Sigmoid colon (tissue), 7 donors: Measurements from ENCODE around the gene ZKSCAN8. TPM values are rescaled to one million over a fixed set of nuclear protein-coding genes. Genes with fewer than 3 reads are reported as not detected.

Experiments used
- DNase-seq: peaks from one replicate; pipeline ENCODE4 v3.0.0-alpha.2; 2019
- H3K27ac ChIP-seq, 4 donors: fragments of 200-600 bp; sonication (generic); one replicate each; pipeline ENCODE4 v1.5.1; 2016 to 2019; ENCODE audit warnings: mild to moderate bottlenecking in 1 of 4
- H3K27me3 ChIP-seq, 3 donors: fragments of 200-600 bp; sonication (generic); one replicate each; pipeline ENCODE4 v1.5.1; 2019; ENCODE audit warnings: mild to moderate bottlenecking in 1 of 3
- H3K36me3 ChIP-seq, 4 donors: fragments of 200-600 bp; sonication (generic); one replicate each; pipeline ENCODE4 v1.5.1; 2016 to 2019
- H3K4me1 ChIP-seq, 4 donors: fragments of 200-600 bp; sonication (generic); one replicate each; pipeline ENCODE4 v1.5.1; 2017 to 2019
- H3K4me3 ChIP-seq, 4 donors: fragments of 200-600 bp; sonication (generic); one replicate each; pipeline ENCODE4 v1.5.1; 2017 to 2019; ENCODE audit warnings: mild to moderate bottlenecking in 2 of 4, moderate library complexity in 1 of 4
- H3K9me3 ChIP-seq, 4 donors: fragments of 200-600 bp in 3 of 4; sonication (generic) in 3 of 4; one replicate each; pipeline versions ENCODE4 v1.5.1 to v1.6.1; 2013 to 2019
- CTCF ChIP-seq, 4 experiments: fragments of 450-650 bp in 3 of 4; fragments of 200-600 bp in 1 of 4; IDR thresholded peaks; one replicate each; pipeline ENCODE4 v1.5.1; 2016 to 2019; ENCODE audit warnings: antibody characterized with exemption in 4 of 4, mild to moderate bottlenecking in 3 of 4, moderate library complexity in 2 of 4
- EP300 ChIP-seq, 4 donors: sonication (generic); formaldehyde crosslinking; IDR thresholded peaks; one replicate each; pipeline ENCODE4 v1.6.1; 2017; ENCODE audit warnings: antibody characterized with exemption in 4 of 4
- POLR2A ChIP-seq, 2 donors: fragments of 450-650 bp; IDR thresholded peaks; one replicate each; pipeline ENCODE4 v1.6.1; 2016; ENCODE audit warnings: antibody characterized with exemption in 2 of 2, mild to moderate bottlenecking in 2 of 2, moderate library complexity in 2 of 2
- POLR2AphosphoS5 ChIP-seq, 4 donors: sonication (generic); formaldehyde crosslinking; IDR thresholded peaks; one replicate each; pipeline ENCODE4 v1.6.1; 2017; ENCODE audit warnings: antibody characterized with exemption in 4 of 4
- WGBS, 2 donors: extraction: QIAGEN DNeasy Blood & Tissue Kit; methylation state at CpG; one replicate each; pipeline ENCODE4 v1.1.7; 2013; 5-methylcytosine and 5-hydroxymethylcytosine counted together
- intact Hi-C: fragments of 100-400 bp; cut with DNase I; formaldehyde crosslinking; loops from one replicate; pipeline ENCODE4 v1.15.1; 2023
- polyA plus RNA-seq, 3 donors: library from polyadenylated mRNA; stranded (reverse); fragments of 200-250 nt; gene quantifications; one replicate each; pipeline ENCODE4 v1.2.3, GENCODE V29; 2013
- total RNA-seq, 4 donors: library from RNA; depleted of rRNA; stranded (reverse); fragments of >200 nt; gene quantifications; one replicate each; pipeline ENCODE4 v1.1.0, GENCODE V29; 2016
- donor health status: healthy with polysubstance abuse.
- donor health status: Bipolar disorder and iron deficiency.
- donor health status: healthy.

Gene ZKSCAN8
- total and polyA plus RNA-seq, 7 donors = 1.6 to 24.9 (median 20.7) TPM

GRCh38 chr6:28107506-28107905 is 34.2 kb upstream of the ZKSCAN8 start:
- no peaks in the 10 kb centered on the region for H3K27me3 ChIP-seq
- intact Hi-C loops = no loop called here
- TF ChIP-seq CTCF (IDR thresholded peaks at IDR 0.05) (no peak), POLR2A (IDR thresholded peaks at IDR 0.05) (no peak), EP300 (IDR thresholded peaks at IDR 0.05) (no peak), POLR2AphosphoS5 (IDR thresholded peaks at IDR 0.05) (no peak)
- H3K4me3 ChIP-seq = no peak overlapping the region
- no peaks in the 10 kb centered on the region for H3K36me3 ChIP-seq
- H3K4me1 ChIP-seq = peaks cover 0 to 5% (median 2%) of the 10 kb centered on the region in 4 donors
- no peak overlapping the region for H3K27ac ChIP-seq
- no peak for DNase-seq
- WGBS, 2 donors = 89 to 92% methylated on average over 3 of the region's 3 CpGs
- H3K9me3 ChIP-seq = no peaks in the 10 kb centered on the region

GRCh38 chr6:28111964-28112363 is 29.7 kb upstream of the ZKSCAN8 start:
- Histone ChIP-seq H3K27me3 (no peaks in the 10 kb centered on the region), H3K4me1 (no peaks in the 10 kb centered on the region), H3K9me3 (no peaks in the 10 kb centered on the region), H3K27ac (no peak overlapping the region), H3K4me3 (no peak overlapping the region), H3K36me3 (peaks cover 0 to 27% (median 12%) of the 10 kb centered on the region in 4 donors)
- 78 to 80% methylated on average over 3 of the region's 3 CpGs for whole genome bisulfite sequencing, 2 donors
- TF ChIP-seq POLR2AphosphoS5 (IDR thresholded peaks at IDR 0.05) (no peak), CTCF (IDR thresholded peaks at IDR 0.05) (no peak), EP300 (IDR thresholded peaks at IDR 0.05) (no peak), POLR2A (IDR thresholded peaks at IDR 0.05) (no peak)
- intact Hi-C loops = no loop called here
- no peak for DNase-seq

GRCh38 chr6:28115799-28116198 is 25.9 kb upstream of the ZKSCAN8 start:
- Histone ChIP-seq H3K9me3 (no peaks in the 10 kb centered on the region), H3K4me3 (no peak overlapping the region), H3K4me1 (no peaks in the 10 kb centered on the region), H3K36me3 (peaks cover 7 to 61% (median 20%) of the 10 kb centered on the region in 4 donors), H3K27me3 (no peaks in the 10 kb centered on the region), H3K27ac (no peak overlapping the region)
- 80 to 84% methylated on average over 2 of the region's 2 CpGs for WGBS, 2 donors
- intact Hi-C loops = no loop called here
- no peak for TF ChIP-seq POLR2AphosphoS5 (IDR thresholded peaks at IDR 0.05)
- no peak for TF ChIP-seq POLR2A (IDR thresholded peaks at IDR 0.05)
- no peak for TF ChIP-seq EP300 (IDR thresholded peaks at IDR 0.05)
- no peak for TF ChIP-seq CTCF (IDR thresholded peaks at IDR 0.05)
- no peak for DNase-seq

- intact Hi-C loops = no loop called here
- no peak for DNase-seq
- Histone ChIP-seq H3K27ac (no peak overlapping the region), H3K27me3 (no peaks in the 10 kb centered on the region), H3K4me1 (no peaks in the 10 kb centered on the region), H3K36me3 (peaks cover 7 to 71% (median 20%) of the 10 kb centered on the region in 4 donors), H3K9me3 (no peaks in the 10 kb centered on the region), H3K4me3 (no peak overlapping the region)
- TF ChIP-seq POLR2A (IDR thresholded peaks at IDR 0.05) = no peak
- no peak for TF ChIP-seq CTCF (IDR thresholded peaks at IDR 0.05)
- TF ChIP-seq POLR2AphosphoS5 (IDR thresholded peaks at IDR 0.05) = no peak
- no peak for TF ChIP-seq EP300 (IDR thresholded peaks at IDR 0.05)
- WGBS, 2 donors = 95 to 96% methylated on average over 2 of the region's 2 CpGs
Measured at GRCh38 chr6:28117386-28118050, 24.2 kb upstream of the ZKSCAN8 start.

GRCh38 chr6:28118217-28118616 is 23.5 kb upstream of the ZKSCAN8 start:
- no peaks in the 10 kb centered on the region for H3K9me3 ChIP-seq
- no peak overlapping the region for H3K27ac ChIP-seq
- H3K27me3 ChIP-seq = no peaks in the 10 kb centered on the region
- intact Hi-C loops = no loop called here
- H3K4me1 ChIP-seq = no peaks in the 10 kb centered on the region
- no peak for DNase-seq
- no peak for TF ChIP-seq POLR2AphosphoS5 (IDR thresholded peaks at IDR 0.05)
- H3K36me3 ChIP-seq = peaks cover 7 to 73% (median 20%) of the 10 kb centered on the region in 4 donors
- H3K4me3 ChIP-seq = no peak overlapping the region
- 83 to 88% methylated on average over 1 of the region's 1 CpG for WGBS, 2 donors
